Body of pancreas (tissue), 4 donors: ENCODE results near the gene COBL.
A peak's percentile ranks its signal among the peaks of the same experiment; 100 is the strongest.

ENCODE experiments used
- CTCF ChIP-seq, 7 experiments: fragments of 450-650 bp in 4 of 7; fragments of 200-600 bp in 3 of 7; sonication (generic) in 3 of 7; IDR thresholded peaks; one replicate each; pipeline ENCODE4 v1.5.1; 2016 to 2019; ENCODE audit warnings: antibody characterized with exemption in 7 of 7
- POLR2A ChIP-seq, 3 donors: fragments of 450-650 bp; IDR thresholded peaks; one replicate each; pipeline ENCODE4 v1.6.1; 2016; ENCODE audit warnings: antibody characterized with exemption in 3 of 3, mild to moderate bottlenecking in 2 of 3

- peak; percentile 58 to 90 (median 79) for TF ChIP-seq CTCF (IDR thresholded peaks at IDR 0.05)
- no peak for TF ChIP-seq POLR2A (IDR thresholded peaks at IDR 0.05)
These were observed 153.8 kb downstream of the COBL start for GRCh38 chr7:51162724-51163329.
